H1 (cell line): ENCODE data around the gene NDUFA7. TPM values are rescaled to one million over a fixed set of nuclear protein-coding genes. Genes with fewer than 3 reads are reported as not detected.

ENCODE experiments used
- CTCF ChIA-PET: fragments of 300-600 bp; sonication (Branson Sonifier 250); formaldehyde crosslinking; loops from one replicate; lab custom pipeline; 2021; ENCODE audit not compliant: partially characterized antibody; lab: Charles Lee
- POLR2A ChIA-PET: fragments of 300-600 bp; sonication (Branson Sonifier 250); formaldehyde crosslinking; loops from one replicate; lab custom pipeline; 2021; ENCODE audit warnings: inconsistent platforms; ENCODE audit not compliant: partially characterized antibody; lab: Charles Lee
- DNase-seq, 2 experiments: peaks; one replicate each; pipeline versions ENCODE4 v3.0.0 to v3.0.0-alpha.2; 2010 to 2022; ENCODE audit warnings: low spot score in 2 of 2, low read depth in 1 of 2, mixed read lengths in 1 of 2
- FAIRE-seq: peaks from 2 replicates; lab custom pipeline; 2011; peaks lifted over from hg19 to GRCh38; lab: Jason Lieb, UNC
- H2AFZ ChIP-seq: 2 replicates; pipeline ENCODE4 v1.8.1; 2012; ENCODE audit warnings: low read length, inconsistent platforms
- H2AK5ac ChIP-seq: 2 replicates; pipeline ENCODE4 v1.6.1; 2013; ENCODE audit warnings: low read depth, low read length
- H2BK120ac ChIP-seq: replicated peaks from 2 replicates; pipeline ENCODE3; 2013; ENCODE audit warnings: low read depth, low read length, inconsistent platforms
- H2BK12ac ChIP-seq: 2 replicates; pipeline ENCODE4 v1.6.1; 2013; ENCODE audit warnings: low read depth, low read length
- H2BK15ac ChIP-seq: 2 replicates; pipeline ENCODE4 v1.6.1; 2013; ENCODE audit warnings: low read length
- H2BK20ac ChIP-seq: 2 replicates; pipeline ENCODE4 v1.6.1; 2013; ENCODE audit warnings: low read length
- H2BK5ac ChIP-seq: 2 replicates; pipeline ENCODE4 v1.6.1; 2013; ENCODE audit warnings: low read depth, low read length
- H3K14ac ChIP-seq: 2 replicates; pipeline ENCODE4 v1.6.1; 2013; ENCODE audit warnings: inconsistent platforms; ENCODE audit not compliant: insufficient read length
- H3K18ac ChIP-seq: 2 replicates; pipeline ENCODE4 v1.6.1; 2013; ENCODE audit warnings: low read length; ENCODE audit errors: extremely low read depth
- H3K23ac ChIP-seq: 2 replicates; pipeline ENCODE4 v1.6.1; 2013; ENCODE audit warnings: inconsistent platforms; ENCODE audit not compliant: insufficient read length
- H3K23me2 ChIP-seq: 2 replicates; pipeline ENCODE4 v1.6.1; 2013; ENCODE audit warnings: low read depth, low read length
- H3K27ac ChIP-seq: 2 replicates; pipeline ENCODE4 v1.6.1; 2011; ENCODE audit warnings: low read depth, low read length, inconsistent platforms
- H3K27me3 ChIP-seq, 4 experiments: replicated peaks in 1 of 4; 1 replicate in 1 of 4; 2 replicates in 3 of 4; pipeline versions ENCODE4 v1.6.1 to v1.8.1; 2011 to 2013; ENCODE audit warnings: low read length in 3 of 4, mild to moderate bottlenecking in 3 of 4, inconsistent platforms in 2 of 4, mixed read lengths in 2 of 4, moderate library complexity in 1 of 4; ENCODE audit not compliant: control insufficient read depth in 3 of 4, insufficient read depth in 3 of 4; ENCODE audit errors: extremely low read depth in 1 of 4
- H3K36me3 ChIP-seq, 4 experiments: 2 replicates each; pipeline versions ENCODE4 v1.6.1 to v1.8.1; 2011 to 2013; ENCODE audit warnings: mild to moderate bottlenecking in 4 of 4, low read length in 3 of 4, moderate library complexity in 2 of 4, control low read depth in 1 of 4, inconsistent platforms in 1 of 4; ENCODE audit not compliant: insufficient read depth in 4 of 4, control insufficient read depth in 2 of 4
- H3K4ac ChIP-seq: replicated peaks from 2 replicates; pipeline ENCODE3; 2013; ENCODE audit warnings: low read length, low read depth, mixed read lengths, inconsistent platforms; ENCODE audit not compliant: insufficient read length
- H3K4me1 ChIP-seq, 4 experiments: replicated peaks in 1 of 4; 1 replicate in 1 of 4; 2 replicates in 3 of 4; pipeline versions ENCODE4 v1.6.1 to v1.8.1; 2011 to 2013; ENCODE audit warnings: low read length in 3 of 4, inconsistent platforms in 2 of 4, mixed read lengths in 1 of 4; ENCODE audit not compliant: insufficient read depth in 4 of 4, control insufficient read depth in 3 of 4
- H3K4me2 ChIP-seq, 2 experiments: 2 replicates each; pipeline versions ENCODE4 v1.6.1 to v1.8.1; 2011 to 2013; ENCODE audit warnings: low read depth in 2 of 2, low read length in 2 of 2, control low read depth in 1 of 2, inconsistent platforms in 1 of 2, mild to moderate bottlenecking in 1 of 2; ENCODE audit not compliant: insufficient read depth in 1 of 2
- H3K4me3 ChIP-seq, 4 experiments: fragments of 200-600, 300-600 bp in 1 of 4; sonication (generic), shearing (Covaris generic), sonication (Bioruptor Twin) in 1 of 4; 2 replicates each; pipeline versions ENCODE4 v1.5.1 to v1.8.1; 2011 to 2016; ENCODE audit warnings: low read length in 4 of 4, low read depth in 3 of 4, control low read depth in 2 of 4, inconsistent platforms in 2 of 4, mild to moderate bottlenecking in 2 of 4, mixed read lengths in 1 of 4, moderate library complexity in 1 of 4; ENCODE audit not compliant: insufficient read depth in 2 of 4; ENCODE audit errors: extremely low read depth in 1 of 4
- H3K56ac ChIP-seq: replicated peaks from 2 replicates; pipeline ENCODE3; 2013; ENCODE audit warnings: low read depth, mild to moderate bottlenecking, mixed read lengths, low read length, inconsistent platforms; ENCODE audit not compliant: insufficient read length
- H3K79me1 ChIP-seq: 2 replicates; pipeline ENCODE4 v1.6.1; 2013; ENCODE audit warnings: low read depth, low read length, control low read depth
- H3K79me2 ChIP-seq, 2 experiments: 2 replicates each; pipeline versions ENCODE4 v1.6.1 to v1.8.1; 2012 to 2013; ENCODE audit warnings: low read length in 2 of 2, mild to moderate bottlenecking in 2 of 2, inconsistent platforms in 1 of 2; ENCODE audit not compliant: insufficient read depth in 2 of 2, control insufficient read depth in 1 of 2
- H3K9ac ChIP-seq, 4 experiments: replicated peaks in 1 of 4; 1 replicate in 1 of 4; 2 replicates in 3 of 4; pipeline versions ENCODE4 v1.6.1 to v1.8.1; 2011 to 2013; ENCODE audit warnings: low read depth in 3 of 4, low read length in 3 of 4, control low read depth in 2 of 4, mild to moderate bottlenecking in 2 of 4, moderate library complexity in 2 of 4, inconsistent platforms in 1 of 4; ENCODE audit errors: extremely low read depth in 1 of 4
- H3K9me3 ChIP-seq, 2 experiments: 2 replicates each; pipeline versions ENCODE4 v1.6.1 to v1.8.1; 2012 to 2013; ENCODE audit warnings: mild to moderate bottlenecking in 2 of 2, moderate library complexity in 2 of 2, control low read depth in 1 of 2, inconsistent platforms in 1 of 2, low read depth in 1 of 2, low read length in 1 of 2, mixed read lengths in 1 of 2; ENCODE audit not compliant: insufficient read depth in 2 of 2
- H4K20me1 ChIP-seq, 2 experiments: replicated peaks in 1 of 2; 2 replicates each; pipeline versions ENCODE3 to v1.8.1; 2011 to 2013; ENCODE audit warnings: inconsistent platforms in 2 of 2, low read length in 2 of 2, mild to moderate bottlenecking in 1 of 2; ENCODE audit not compliant: insufficient read depth in 2 of 2, control insufficient read depth in 1 of 2
- H4K5ac ChIP-seq: 2 replicates; pipeline ENCODE4 v1.6.1; 2013; ENCODE audit warnings: low read length, low read depth, mixed read lengths, inconsistent platforms; ENCODE audit not compliant: insufficient read length
- H4K8ac ChIP-seq: 2 replicates; pipeline ENCODE4 v1.8.0; 2013; ENCODE audit warnings: mild to moderate bottlenecking, moderate library complexity, low read length, inconsistent platforms; ENCODE audit not compliant: insufficient read depth; ENCODE audit errors: extremely low read depth
- H4K91ac ChIP-seq: replicated peaks from 2 replicates; pipeline ENCODE3; 2013; ENCODE audit warnings: low read length, mixed read lengths, inconsistent platforms; ENCODE audit not compliant: insufficient read length
- ASH2L ChIP-seq: fragments of 200-600, 300-600 bp; sonication (generic); IDR thresholded peaks from one replicate; pipeline ENCODE4 v1.7.1; 2017; ENCODE audit warnings: low read length
- CBX8 ChIP-seq: fragments of 300-800, 300-1000 bp; sonication (generic); IDR thresholded peaks from 2 replicates; pipeline ENCODE4 v1.7.1; 2016; ENCODE audit warnings: low read depth, low read length, borderline replicate concordance
- CHD1 ChIP-seq: IDR thresholded peaks from 2 replicates; pipeline ENCODE4 v1.6.1; 2012; ENCODE audit warnings: low read depth, low read length, improper control_type of control experiment
- E2F6 ChIP-seq: IDR thresholded peaks from 2 replicates; pipeline ENCODE4 v1.6.1; 2012; ENCODE audit warnings: inconsistent platforms
- EP300 ChIP-seq, 2 experiments: IDR thresholded peaks; 1 replicate in 1 of 2; 2 replicates in 1 of 2; pipeline ENCODE4 v1.6.1; 2011 to 2012; ENCODE audit warnings: low read depth in 2 of 2, low read length in 2 of 2, mild to moderate bottlenecking in 2 of 2, borderline replicate concordance in 1 of 2, inconsistent platforms in 1 of 2, moderate library complexity in 1 of 2
- POLR2A ChIP-seq, 2 experiments: IDR thresholded peaks; 1 replicate in 1 of 2; 2 replicates in 1 of 2; pipeline ENCODE4 v1.6.1; 2011; ENCODE audit warnings: low read depth in 2 of 2, low read length in 2 of 2, mild to moderate bottlenecking in 2 of 2; ENCODE audit errors: control extremely low read depth in 1 of 2
- RFX5 ChIP-seq: IDR thresholded peaks from 2 replicates; pipeline ENCODE4 v1.6.1; 2011; ENCODE audit warnings: low read depth, low read length, improper control_type of control experiment, borderline replicate concordance
- SIX5 ChIP-seq: IDR thresholded peaks from 2 replicates; pipeline ENCODE4 v1.6.1; 2011; ENCODE audit warnings: mild to moderate bottlenecking, low read depth, low read length
- SRF ChIP-seq: IDR thresholded peaks from 2 replicates; pipeline ENCODE4 v1.6.1; 2011; ENCODE audit warnings: mild to moderate bottlenecking, low read depth, low read length, moderate library complexity
- WGBS, 2 experiments: shearing (Covaris generic) in 1 of 2; methylation state at CpG; one replicate each; pipeline versions ENCODE4 v1.1.6 to v1.1.7; 2013 to 2015; ENCODE audit warnings: low lambda C conversion rate in 2 of 2, mixed read lengths in 2 of 2, inconsistent platforms in 1 of 2, low coverage in 1 of 2, missing lambda C conversion rate in 1 of 2; ENCODE audit not compliant: insufficient replicate concordance in 2 of 2, insufficient coverage in 1 of 2, insufficient read length in 1 of 2; ENCODE audit errors: extremely low coverage in 1 of 2, missing lambda C conversion rate in 1 of 2; 5-methylcytosine and 5-hydroxymethylcytosine counted together
- polyA plus RNA-seq, 7 experiments: library from polyadenylated mRNA; depleted of rRNA in 3 of 7; stranded (reverse) in 5 of 7; unstranded in 2 of 7; fragments of >200 nt in 5 of 7; fragments of 200-250 nt in 2 of 7; gene quantifications; 1 replicate in 5 of 7; 2 replicates in 1 of 7; 4 replicates in 1 of 7; pipeline versions ENCODE4 v1.2.1 to v1.2.3, GENCODE V29; 2011 to 2013; ENCODE audit warnings: missing spikeins in 2 of 7, mixed read lengths in 2 of 7
- total RNA-seq: library from RNA; stranded (reverse); fragmentation: NEBNext Ultra II Directional; extraction: Animal tissue kit (Norgen Biotek cat#: 25700); gene quantifications from 2 replicates; pipeline ENCODE4 v1.2.1, GENCODE V29; 2021
- TF ChIP-seq, protein P1 (sequence below): IDR thresholded peaks from 2 replicates; pipeline ENCODE4 v1.6.1; 2012; ENCODE audit warnings: inconsistent platforms
- TF ChIP-seq, protein P2 (sequence below): IDR thresholded peaks from 2 replicates; pipeline ENCODE4 v1.6.1; 2011; ENCODE audit warnings: low read length, improper control_type of control experiment

NDUFA7 gene
- total and polyA plus RNA-seq, 2 of the 8 experiments (the other 6 are each of a cell fraction or from before 2014, with no cell fraction given), result 54.4 to 286 TPM

- no peak for FAIRE-seq
- POLR2A ChIA-PET, result interaction anchor here (0.7 kb wide), 1 partner anchor 35 kb away, joined by 3 read pairs; no protein-coding TSS in a partner anchor
- Histone ChIP-seq H3K4me3 (no peak overlapping the region), H3K18ac (no peak overlapping the region), H3K27ac (no peak overlapping the region), H2BK120ac (no peak overlapping the region), H3K23ac (no peak overlapping the region), H2AFZ (no peak overlapping the region), H3K56ac (no peak overlapping the region), H3K79me2 (no peaks in the 10 kb centered on the region), H3K9me3 (no peaks in the 10 kb centered on the region), H3K23me2 (peaks cover 9% of the 10 kb centered on the region; the same call in 1 of the 2 replicates), H3K4ac (no peak overlapping the region), H2BK12ac (no peak overlapping the region), H4K91ac (no peak overlapping the region), H2AK5ac (no peak overlapping the region), H3K4me2 (no peak overlapping the region), H2BK15ac (no peak overlapping the region), H3K36me3 (no peaks in the 10 kb centered on the region), H4K20me1 (no peaks in the 10 kb centered on the region), H3K14ac (no peak overlapping the region), H3K79me1 (no peaks in the 10 kb centered on the region), H4K5ac (no peak overlapping the region), H3K4me1 (peaks cover 0 to 3% (median 0%) of the 10 kb centered on the region in 4 experiments; a peak in 1 of 7 replicates), H3K27me3 (peaks cover 0 to 6% (median 2%) of the 10 kb centered on the region in 4 experiments; a peak in 2 of 7 replicates), H2BK5ac (no peak overlapping the region), H2BK20ac (no peak overlapping the region), H3K9ac (no peak overlapping the region), H4K8ac (no peak overlapping the region)
- CTCF ChIA-PET, result interaction anchor here (0.9 to 1.3 kb wide), 4 partner anchors 9 to 90 kb away, joined by 3 read pairs; no protein-coding TSS in a partner anchor
- DNase-seq, result no peak
- TF ChIP-seq SIX5 (no peak), E2F6 (no peak), CHD1 (no peak), SRF (no peak), POLR2A (IDR thresholded peaks at IDR 0.05; ENCODE audit: control extremely low read depth in 1 of 2, low read depth in 2 of 2, low read length in 2 of 2) (no peak), EP300 (IDR thresholded peaks at IDR 0.05; ENCODE audit: borderline replicate concordance in 1 of 2, low read depth in 2 of 2, low read length in 2 of 2) (no peak), ASH2L (no peak), CBX8 (no peak), RFX5 (no peak)
- TF ChIP-seq, protein P1, sequence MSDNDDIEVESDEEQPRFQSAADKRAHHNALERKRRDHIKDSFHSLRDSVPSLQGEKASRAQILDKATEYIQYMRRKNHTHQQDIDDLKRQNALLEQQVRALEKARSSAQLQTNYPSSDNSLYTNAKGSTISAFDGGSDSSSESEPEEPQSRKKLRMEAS, result no peak
- TF ChIP-seq, protein P2, sequence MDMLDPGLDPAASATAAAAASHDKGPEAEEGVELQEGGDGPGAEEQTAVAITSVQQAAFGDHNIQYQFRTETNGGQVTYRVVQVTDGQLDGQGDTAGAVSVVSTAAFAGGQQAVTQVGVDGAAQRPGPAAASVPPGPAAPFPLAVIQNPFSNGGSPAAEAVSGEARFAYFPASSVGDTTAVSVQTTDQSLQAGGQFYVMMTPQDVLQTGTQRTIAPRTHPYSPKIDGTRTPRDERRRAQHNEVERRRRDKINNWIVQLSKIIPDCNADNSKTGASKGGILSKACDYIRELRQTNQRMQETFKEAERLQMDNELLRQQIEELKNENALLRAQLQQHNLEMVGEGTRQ, result no peak
- WGBS, 2 experiments, result 89% methylated on average over 6 of the region's 6 CpGs; no CpG with 5 or more reads in 1 of the 2 experiments
These were observed 37.8 kb upstream of the NDUFA7 start for GRCh38 chr19:8358948-8359347.
